ENCODE results near the gene AKAP3. TPM values are rescaled to one million over a fixed set of nuclear protein-coding genes. Genes with fewer than 3 reads are reported as not detected.

AKAP3 gene
- polyA plus RNA-seq, 1 donor (not counting 4 experiments of a cell fraction or from before 2014, with no cell fraction given): 0.72 TPM

- H3K9ac ChIP-seq (ENCODE audit: control insufficient read depth, extremely low read depth, insufficient read depth, low read length): no peak overlapping the region
- no peaks in the 10 kb centered on the region for H3K9me1 ChIP-seq (ENCODE audit: control insufficient read depth, extremely low read depth, insufficient read depth, low read length)
- no peaks in the 10 kb centered on the region for H3K9me3 ChIP-seq (ENCODE audit: control insufficient read depth, low read depth, low read length)
- H3K4me2 ChIP-seq (ENCODE audit: control insufficient read depth, extremely low read depth, insufficient read depth, low read depth, low read length): no peak overlapping the region
- no peak overlapping the region for H3K4me3 ChIP-seq (ENCODE audit: control insufficient read depth in 2 of 3, extremely low read depth in 1 of 3, insufficient read depth in 2 of 3, low read depth in 1 of 3, low read length in 3 of 3)
- H3K27me3 ChIP-seq (ENCODE audit: control insufficient read depth, extremely low read depth, insufficient read depth, low read length): no peaks in the 10 kb centered on the region
- FAIRE-seq (no peak), DNase-seq (ENCODE audit: low read depth, low spot score) (no peak)
- H2AFZ ChIP-seq (ENCODE audit: control insufficient read depth, low read length): no peak overlapping the region
- dilution Hi-C loops (cut with MboI; ENCODE audit: extremely low pct_ligation_motif_present, low sequenced_read_pairs): no loop called here
- no peaks in the 10 kb centered on the region for H4K20me1 ChIP-seq (ENCODE audit: control insufficient read depth, extremely low read depth, insufficient read depth, low read length)
- H3K27ac ChIP-seq (ENCODE audit: control insufficient read depth, insufficient read depth, low read length): peak overlapping the region; percentile 32
- no peaks in the 10 kb centered on the region for H3K4me1 ChIP-seq (ENCODE audit: control insufficient read depth, extremely low read depth, insufficient read depth, low read length)
- no peaks in the 10 kb centered on the region for H3K79me2 ChIP-seq (ENCODE audit: control insufficient read depth, insufficient read depth, low read length)
- TF ChIP-seq EZH2 (IDR thresholded peaks at IDR 0.05; ENCODE audit: low read length): no peak
- TF ChIP-seq CTCF (optimal IDR thresholded peaks at IDR 0.05 in 1 of 3, IDR thresholded peaks at IDR 0.05 in 1 of 3, conservative IDR thresholded peaks at IDR 0.05 in 1 of 3; ENCODE audit: extremely low read depth in 1 of 3, insufficient read depth in 2 of 3, low read length in 3 of 3): no peak
- H3K36me3 ChIP-seq (ENCODE audit: control insufficient read depth in 2 of 2, extremely low read depth in 1 of 2, insufficient read depth in 2 of 2, low read length in 2 of 2): peaks cover 21 to 31% of the 10 kb centered on the region in 2 experiments
Observed at GRCh38 chr12:4663971-4664505, 15.2 kb upstream of the AKAP3 start.

- dilution Hi-C loops (cut with MboI; ENCODE audit: extremely low pct_ligation_motif_present, low sequenced_read_pairs): no loop called here
Observed at GRCh38 chr12:4653691-4654090, 4.8 kb upstream of the AKAP3 start.

More at GRCh38 chr12:4653691-4654090, 4.8 kb upstream of the AKAP3 start:
- H3K9me3 ChIP-seq (ENCODE audit: control insufficient read depth, low read depth, low read length): no peaks in the 10 kb centered on the region
- peaks cover 18 to 20% of the 10 kb centered on the region in 2 experiments for H3K36me3 ChIP-seq (ENCODE audit: control insufficient read depth in 2 of 2, extremely low read depth in 1 of 2, insufficient read depth in 2 of 2, low read length in 2 of 2)
- no peak overlapping the region for H3K27ac ChIP-seq (ENCODE audit: control insufficient read depth, insufficient read depth, low read length)
- H2AFZ ChIP-seq (ENCODE audit: control insufficient read depth, low read length): no peak overlapping the region
- no peaks in the 10 kb centered on the region for H3K27me3 ChIP-seq (ENCODE audit: control insufficient read depth, extremely low read depth, insufficient read depth, low read length)
- peaks cover 51% of the 10 kb centered on the region for H3K79me2 ChIP-seq (ENCODE audit: control insufficient read depth, insufficient read depth, low read length)
- H4K20me1 ChIP-seq (ENCODE audit: control insufficient read depth, extremely low read depth, insufficient read depth, low read length): no peaks in the 10 kb centered on the region
- no peak overlapping the region for H3K4me3 ChIP-seq (ENCODE audit: control insufficient read depth in 2 of 3, extremely low read depth in 1 of 3, insufficient read depth in 2 of 3, low read depth in 1 of 3, low read length in 3 of 3)
- H3K4me1 ChIP-seq (ENCODE audit: control insufficient read depth, extremely low read depth, insufficient read depth, low read length): peaks cover 10% of the 10 kb centered on the region
- H3K4me2 ChIP-seq (ENCODE audit: control insufficient read depth, extremely low read depth, insufficient read depth, low read depth, low read length): no peak overlapping the region
- FAIRE-seq (no peak), DNase-seq (ENCODE audit: low read depth, low spot score) (no peak)
- no peaks in the 10 kb centered on the region for H3K9me1 ChIP-seq (ENCODE audit: control insufficient read depth, extremely low read depth, insufficient read depth, low read length)
- H3K9ac ChIP-seq (ENCODE audit: control insufficient read depth, extremely low read depth, insufficient read depth, low read length): no peak overlapping the region
- TF ChIP-seq CTCF (optimal IDR thresholded peaks at IDR 0.05 in 1 of 3, IDR thresholded peaks at IDR 0.05 in 1 of 3, conservative IDR thresholded peaks at IDR 0.05 in 1 of 3; ENCODE audit: extremely low read depth in 1 of 3, insufficient read depth in 2 of 3, low read length in 3 of 3): no peak
- TF ChIP-seq EZH2 (IDR thresholded peaks at IDR 0.05; ENCODE audit: low read length): no peak

Measured in keratinocyte (primary cell).